Adrenal gland (tissue), 12 donors: Measurements from ENCODE around the gene PVALEF. TPM values are rescaled to one million over a fixed set of nuclear protein-coding genes. Genes with fewer than 3 reads are reported as not detected.
"Not testable (repeated sequence)": the region's sequence is repeated elsewhere in the genome, so short reads cannot be mapped to it uniquely, and the experiment has no call there.

ENCODE experiments used
- DNase-seq, 7 donors: peaks; one replicate each; pipeline ENCODE4 v3.0.0-alpha.2; 2019 to 2020
- H3K27ac ChIP-seq, 5 donors: fragments of 200-600 bp; sonication (generic) in 4 of 5; 1 replicate in 3 of 5; 2 replicates in 2 of 5; pipeline versions ENCODE4 v1.5.1 to v1.8.0; 2016 to 2020; ENCODE audit warnings: mild to moderate bottlenecking in 1 of 5
- H3K27me3 ChIP-seq: fragments of 200-600 bp; 2 replicates; pipeline ENCODE4 v1.8.0; 2021
- H3K36me3 ChIP-seq, 2 donors: fragments of 200-600 bp; replicated peaks in 1 of 2; 1 replicate in 1 of 2; 2 replicates in 1 of 2; pipeline versions ENCODE4 v1.5.1 to v1.8.0; 2018 to 2022
- H3K4me1 ChIP-seq, 2 donors: fragments of 200-600 bp; replicated peaks in 1 of 2; 1 replicate in 1 of 2; 2 replicates in 1 of 2; pipeline versions ENCODE4 v1.5.1 to v1.8.0; 2018 to 2021
- H3K4me3 ChIP-seq, 4 donors: fragments of 200-600 bp; sonication (generic) in 3 of 4; one replicate each; pipeline ENCODE4 v1.5.1; 2016 to 2018
- H3K9me3 ChIP-seq, 3 donors: fragments of 200-600 bp; sonication (generic) in 1 of 3; replicated peaks in 1 of 3; 1 replicate in 2 of 3; 2 replicates in 1 of 3; pipeline versions ENCODE4 v1.5.1 to v1.8.0; 2016 to 2021
- CTCF ChIP-seq, 6 experiments: fragments of 450-650 bp in 4 of 6; fragments of 200-600 bp in 2 of 6; sonication (generic) in 1 of 6; IDR thresholded peaks; 1 replicate in 5 of 6; 2 replicates in 1 of 6; pipeline versions ENCODE4 v1.5.1 to v1.8.0; 2016 to 2021; ENCODE audit warnings: antibody characterized with exemption in 6 of 6, mild to moderate bottlenecking in 2 of 6, moderate library complexity in 1 of 6
- POLR2A ChIP-seq, 2 donors: fragments of 450-650 bp; IDR thresholded peaks; one replicate each; pipeline ENCODE4 v1.6.1; 2017; ENCODE audit warnings: antibody characterized with exemption in 2 of 2, mild to moderate bottlenecking in 2 of 2, moderate library complexity in 1 of 2
- WGBS, 4 donors: extraction: QIAGEN DNeasy Blood & Tissue Kit in 2 of 4; methylation state at CpG; one replicate each; pipeline versions ENCODE4 v1.1.5 to v1.1.7; 2013 to 2017; 5-methylcytosine and 5-hydroxymethylcytosine counted together
- intact Hi-C, 2 donors: fragments of 100-400 bp; cut with DNase I; formaldehyde crosslinking; loops; one replicate each; pipeline versions ENCODE4 v1.14.1 to v1.15.0; 2022 to 2023
- polyA plus RNA-seq, 3 donors: library from polyadenylated mRNA; stranded (reverse); fragments of 200-250 nt in 2 of 3; fragments of 350-450 nt in 1 of 3; fragmentation: Illumina TruSeq in 1 of 3; extraction: RNeasy Lipid Tissue Mini Kit (QIAGEN cat#74804) in 1 of 3; gene quantifications; one replicate each; pipeline ENCODE4 v1.2.3, GENCODE V29; 2013 to 2014
- total RNA-seq, 9 donors: library from RNA; depleted of rRNA in 4 of 9; stranded (reverse); fragments of >200 nt in 4 of 9; fragments of 120-200 nt in 1 of 9; fragmentation: NEBNext Ultra II Directional in 1 of 9; extraction: Animal tissue kit (Norgen Biotek cat#: 25700) in 1 of 9; gene quantifications; one replicate each; pipeline versions ENCODE4 v1.1.0 to v1.2.4, GENCODE V29; 2013 to 2023
- donor health status: healthy with polysubstance abuse.
- donor health status: Bipolar disorder and iron deficiency.
- donor health status: DM: yes; HTN: yes; CAD: no.
- donor health status: DM: no; HTN: no; CAD: no.
- donor health status: DM: no; HTN: no; CAD: no.
- donor health status: DM: yes; HTN: yes; CAD: no.

Gene PVALEF
- total and polyA plus RNA-seq, 12 donors = not detected

- no peaks in the 10 kb centered on the region for H3K9me3 ChIP-seq
- 86 to 89% (median 88%) methylated on average over 9 to 17 of the region's 17 CpGs for WGBS, 4 donors
- DNase-seq = no peak
- no peak overlapping the region for H3K4me3 ChIP-seq
- no peak for TF ChIP-seq POLR2A (IDR thresholded peaks at IDR 0.05)
- TF ChIP-seq CTCF (IDR thresholded peaks at IDR 0.05) = no peak
- H3K36me3 ChIP-seq = no peaks in the 10 kb centered on the region
- intact Hi-C loops = loop anchor here (5.0 to 10.0 kb wide), 4 partner anchors 53 to 341 kb away; no protein-coding TSS in a partner anchor
- H3K27me3 ChIP-seq = no peaks in the 10 kb centered on the region
- no peak overlapping the region for H3K27ac ChIP-seq
- H3K4me1 ChIP-seq = peaks cover 0 to 9% of the 10 kb centered on the region in 2 donors
These were observed 21.4 kb upstream of the PVALEF start for GRCh38 chr17:81143717-81144422.

- TF ChIP-seq CTCF (IDR thresholded peaks at IDR 0.05) = no peak
- no peak for TF ChIP-seq POLR2A (IDR thresholded peaks at IDR 0.05)
- WGBS, 4 donors = 90 to 99% (median 94%) methylated on average over 7 to 14 of the region's 14 CpGs
- no peak overlapping the region for H3K27ac ChIP-seq
- no peaks in the 10 kb centered on the region for H3K36me3 ChIP-seq
- H3K27me3 ChIP-seq = no peaks in the 10 kb centered on the region
- H3K9me3 ChIP-seq = no peaks in the 10 kb centered on the region
- no peak overlapping the region for H3K4me3 ChIP-seq
- DNase-seq = no peak
- intact Hi-C loops = loop anchor here (5.0 to 10.0 kb wide), 4 partner anchors 53 to 340 kb away; no protein-coding TSS in a partner anchor
- peaks cover 0 to 9% of the 10 kb centered on the region in 2 donors for H3K4me1 ChIP-seq
These were observed 20.9 kb upstream of the PVALEF start for GRCh38 chr17:81144423-81144781.

- H3K4me1 ChIP-seq, H3K27me3 ChIP-seq, H3K9me3 ChIP-seq, DNase-seq, H3K4me3 ChIP-seq, H3K27ac ChIP-seq, H3K36me3 ChIP-seq: not testable (repeated sequence)
- WGBS, 4 donors = 71 to 83% (median 76%) methylated on average over 10 of the region's 10 CpGs
- intact Hi-C loops = loop anchor here in 1 of 2 donors (10.0 kb wide), 1 partner anchor 339 kb away; no protein-coding TSS in a partner anchor
These were observed 19.1 kb upstream of the PVALEF start for GRCh38 chr17:81146208-81146607.

GRCh38 chr17:81147701-81148100, 17.6 kb upstream of the PVALEF start:
- DNase-seq = no peak
- 82 to 91% (median 87%) methylated on average over 10 of the region's 10 CpGs for WGBS, 4 donors
- TF ChIP-seq CTCF (IDR thresholded peaks at IDR 0.05) (no peak), POLR2A (IDR thresholded peaks at IDR 0.05) (no peak)
- Histone ChIP-seq H3K27me3 (no peaks in the 10 kb centered on the region), H3K27ac (no peak overlapping the region), H3K36me3 (no peaks in the 10 kb centered on the region), H3K4me1 (peaks cover 0 to 5% of the 10 kb centered on the region in 2 donors), H3K4me3 (no peak overlapping the region), H3K9me3 (no peaks in the 10 kb centered on the region)
- intact Hi-C loops = loop anchor here in 1 of 2 donors (10.0 kb wide), 1 partner anchor 337 kb away; no protein-coding TSS in a partner anchor

- Histone ChIP-seq H3K27ac (no peak overlapping the region), H3K36me3 (no peaks in the 10 kb centered on the region), H3K27me3 (no peaks in the 10 kb centered on the region), H3K4me1 (no peaks in the 10 kb centered on the region), H3K9me3 (no peaks in the 10 kb centered on the region), H3K4me3 (no peak overlapping the region)
- TF ChIP-seq POLR2A (IDR thresholded peaks at IDR 0.05) (no peak), CTCF (IDR thresholded peaks at IDR 0.05) (no peak)
- 73 to 91% (median 84%) methylated on average over 7 to 15 of the region's 15 CpGs for WGBS, 4 donors
- DNase-seq = no peak
- intact Hi-C loops = loop anchor here in 1 of 2 donors (10.0 kb wide), 1 partner anchor 336 kb away; no protein-coding TSS in a partner anchor
These were observed 16.7 kb upstream of the PVALEF start for GRCh38 chr17:81148571-81148970.
